NCI-H526 treated with DMSO at 0.1 percent for 48 hours (cell line): ENCODE data around the gene EIF3C.
"Not testable (repeated sequence)": the region's sequence is repeated elsewhere in the genome, so short reads cannot be mapped to it uniquely, and the experiment has no call there.

Experiments used
- DNase-seq: peaks from one replicate; lab custom pipeline; 2025; lab: John Stamatoyannopoulos, UW

The EIF3C gene

DNA sequence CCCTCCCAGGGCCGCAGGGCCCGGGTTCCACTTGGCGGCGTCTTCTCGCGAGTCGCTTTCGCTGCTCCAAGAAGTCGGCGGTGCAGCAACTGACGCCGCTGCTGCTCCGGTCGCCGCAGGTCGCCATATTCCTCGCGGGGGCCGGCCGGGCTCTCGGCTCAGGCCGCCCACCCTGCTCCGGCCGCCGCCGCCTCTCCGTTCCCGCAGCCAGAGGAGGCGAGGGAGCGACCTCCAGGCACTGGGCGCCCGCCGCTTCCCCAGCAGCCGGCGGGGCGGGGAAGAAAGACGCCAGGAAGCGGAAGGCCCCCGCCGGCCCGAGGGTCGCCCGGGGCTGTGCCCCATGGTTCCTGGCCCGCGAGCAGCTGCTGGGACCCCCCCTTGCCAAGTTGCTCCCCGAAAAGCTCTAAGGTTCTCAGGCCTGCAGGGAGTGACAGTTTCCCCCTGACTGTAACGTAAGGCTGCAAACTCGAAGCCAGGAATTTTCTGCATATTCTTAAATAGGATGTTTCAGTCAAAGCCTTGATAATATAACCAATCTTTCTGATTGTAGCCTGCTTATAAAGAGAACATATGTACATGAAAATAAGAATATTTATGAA is 39.3 kb downstream of the EIF3C start:
- not testable (repeated sequence) for DNase-seq

DNA sequence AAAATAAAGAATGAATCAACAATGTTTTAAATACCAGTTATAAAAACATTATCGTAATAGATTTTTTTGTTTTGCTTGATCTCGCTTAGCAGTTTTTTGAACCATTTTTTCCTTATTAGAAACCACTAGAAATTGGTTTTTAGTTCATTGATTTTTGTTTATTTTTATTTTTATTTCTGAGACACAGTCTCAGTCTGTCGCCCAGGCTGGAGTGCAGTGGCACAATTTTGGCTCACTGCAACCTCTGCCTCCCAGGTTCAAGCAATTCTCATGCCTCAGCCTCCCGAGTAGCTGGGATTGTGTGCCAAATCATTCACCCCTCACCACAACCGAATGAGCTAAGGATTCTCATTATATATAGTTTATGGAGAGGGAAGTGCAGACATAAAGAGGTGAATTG is 40.2 kb downstream of the EIF3C start, which contains the start of gene NPIPB9:
TSS of gene NPIPB9 (plus strand) at position 301 of the 400 bp plus-strand sequence.
- not testable (repeated sequence) for DNase-seq

DNA sequence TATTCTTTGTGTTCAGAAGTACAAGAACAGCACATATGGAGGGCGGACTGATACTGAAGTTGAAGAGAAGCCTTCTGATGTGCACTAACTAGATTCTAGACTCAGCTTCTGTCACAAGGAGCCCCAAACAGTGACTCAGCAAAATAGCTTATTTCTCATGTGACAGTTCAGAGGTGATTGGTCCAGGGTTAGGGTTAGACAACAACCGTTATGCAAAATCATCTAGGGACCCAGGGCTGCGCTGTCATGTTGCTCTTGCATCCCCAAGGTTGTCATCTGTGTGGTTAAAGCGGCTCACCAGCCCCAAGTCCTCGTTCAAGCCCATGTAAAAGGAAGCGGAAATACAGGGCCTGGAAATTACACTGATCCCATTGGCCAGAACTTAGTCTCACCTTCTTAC is 70.4 kb downstream of the EIF3C start:
- DNase-seq = not testable (repeated sequence)

DNA sequence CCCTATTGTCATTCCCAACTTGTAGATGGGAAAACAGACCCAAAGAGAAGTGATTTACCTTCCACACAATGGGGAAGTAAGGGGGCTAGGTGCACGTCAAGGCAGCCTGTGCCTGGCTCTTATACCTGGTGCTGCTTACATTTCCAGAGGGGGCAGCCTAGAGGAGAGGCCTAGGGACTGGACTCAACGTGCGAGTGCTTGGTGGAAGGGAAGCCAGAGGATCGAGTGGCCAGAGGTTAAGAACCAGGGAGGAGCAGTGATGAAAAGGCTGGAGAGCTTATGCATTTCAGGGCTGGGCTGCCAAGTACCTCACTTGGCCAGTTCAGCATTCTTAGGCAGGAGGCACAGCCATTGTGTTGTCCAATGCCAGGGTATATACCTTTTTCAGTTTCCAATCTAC is 71.1 kb downstream of the EIF3C start:
- not testable (repeated sequence) for DNase-seq
